ENCODE results near the gene WDR33.
"Not testable (repeated sequence)": the region's sequence is repeated elsewhere in the genome, so short reads cannot be mapped to it uniquely, and the experiment has no call there.

Gene WDR33

GRCh38 chr2:127759931-127760330 lies 51.0 kb downstream of the WDR33 start:
- DNase-seq, result no peak

DNA sequence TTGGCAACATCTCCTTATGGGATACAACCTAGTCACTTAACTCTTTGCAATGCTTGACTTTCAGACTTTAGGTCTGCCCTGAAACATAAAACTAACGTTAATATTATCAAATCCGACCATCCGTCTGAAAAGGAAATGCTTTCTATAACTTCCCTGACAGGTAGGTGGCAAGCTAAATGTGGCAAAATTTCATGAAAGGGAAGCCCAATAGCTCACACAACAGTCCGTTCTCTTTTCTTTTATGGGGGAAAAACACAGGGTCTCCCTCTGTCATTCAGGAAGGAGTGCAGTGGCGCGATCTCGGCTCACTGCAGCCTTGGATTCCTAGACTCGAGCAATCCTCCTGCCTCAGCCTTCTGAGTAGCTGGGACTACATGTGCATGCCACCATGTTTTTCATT lies 56.8 kb downstream of the WDR33 start:
- DNase-seq, result no peak

- DNase-seq, result no peak
Observed at GRCh38 chr2:127753374-127753773, 57.6 kb downstream of the WDR33 start.

- not testable (repeated sequence) for DNase-seq
Observed at GRCh38 chr2:127749537-127749936, 61.4 kb downstream of the WDR33 start.

GRCh38 chr2:127747621-127748020 lies 63.4 kb downstream of the WDR33 start:
- no peak for DNase-seq

DNA sequence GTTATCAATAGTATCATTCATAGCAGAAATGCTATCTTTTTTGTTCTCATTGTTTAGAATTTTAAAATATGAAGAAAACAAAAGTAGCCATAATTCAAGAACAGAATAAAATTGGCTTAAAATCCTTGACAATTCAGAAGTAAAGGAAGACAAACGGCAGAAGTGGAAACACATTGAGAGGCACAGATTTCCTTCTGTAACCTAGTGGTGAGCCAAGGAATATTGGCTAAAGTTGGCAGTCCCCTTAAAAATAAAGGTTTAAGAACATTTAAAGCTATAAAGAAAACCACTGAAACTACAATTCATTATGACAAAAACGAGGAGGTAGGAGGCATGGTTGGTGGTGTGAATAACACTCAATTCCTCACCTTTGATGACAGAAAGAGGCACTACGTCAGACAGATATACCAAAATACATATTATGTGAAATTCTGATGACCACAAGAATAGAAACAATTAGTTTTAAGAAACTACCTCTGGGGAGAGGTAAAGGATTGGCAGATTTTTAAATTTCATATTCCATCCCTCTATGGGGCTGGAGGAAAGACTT lies 67.4 kb downstream of the WDR33 start:
- no peak for DNase-seq

DNA sequence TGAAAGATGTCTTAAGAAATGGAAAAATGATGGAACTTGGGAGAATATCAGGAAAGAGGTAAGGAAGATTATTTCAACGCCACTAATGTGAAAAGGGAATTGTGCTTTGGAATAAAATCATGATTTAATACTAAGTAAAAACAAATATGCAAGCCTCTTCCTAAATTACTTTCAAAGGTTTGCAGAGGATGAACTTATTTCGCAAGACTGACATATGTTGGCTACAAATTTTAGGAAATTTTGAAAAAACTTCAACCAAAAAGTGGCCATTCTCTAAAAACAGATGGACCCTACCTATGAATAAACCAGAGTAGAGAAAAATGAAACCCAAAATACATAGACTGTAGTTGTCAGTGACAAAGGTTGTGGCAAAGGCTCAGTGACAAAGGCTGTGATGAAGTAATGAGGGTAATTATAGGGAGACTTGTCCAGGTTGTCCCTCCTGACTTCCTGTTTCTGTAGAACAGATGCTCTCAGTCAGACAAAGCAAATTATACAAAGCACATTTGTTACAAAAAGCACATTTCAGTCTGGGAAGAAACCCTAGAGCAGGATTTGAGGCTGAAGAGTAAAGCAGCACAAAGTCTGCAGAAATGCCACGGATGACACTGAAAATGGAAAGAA lies 70.2 kb downstream of the WDR33 start:
- no peak for DNase-seq

DNA sequence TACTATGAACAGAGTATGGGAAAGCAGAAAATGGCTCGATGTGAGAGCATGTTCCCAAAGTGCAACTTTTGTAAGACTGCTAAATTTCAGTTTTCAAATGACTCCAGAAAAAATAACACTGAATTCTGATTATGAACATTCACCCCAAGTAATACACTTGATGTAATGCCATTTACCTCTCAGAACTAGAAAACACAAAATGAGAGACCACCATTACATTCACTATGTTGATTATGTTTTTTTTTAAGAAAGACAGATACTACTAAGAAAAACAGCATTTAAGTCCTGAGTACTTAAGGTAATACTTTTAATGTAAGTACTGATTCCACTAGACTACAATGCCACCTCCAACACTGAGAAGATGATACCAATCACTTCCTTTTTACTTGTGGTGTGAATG lies 71.2 kb downstream of the WDR33 start:
- DNase-seq, result no peak

DNA sequence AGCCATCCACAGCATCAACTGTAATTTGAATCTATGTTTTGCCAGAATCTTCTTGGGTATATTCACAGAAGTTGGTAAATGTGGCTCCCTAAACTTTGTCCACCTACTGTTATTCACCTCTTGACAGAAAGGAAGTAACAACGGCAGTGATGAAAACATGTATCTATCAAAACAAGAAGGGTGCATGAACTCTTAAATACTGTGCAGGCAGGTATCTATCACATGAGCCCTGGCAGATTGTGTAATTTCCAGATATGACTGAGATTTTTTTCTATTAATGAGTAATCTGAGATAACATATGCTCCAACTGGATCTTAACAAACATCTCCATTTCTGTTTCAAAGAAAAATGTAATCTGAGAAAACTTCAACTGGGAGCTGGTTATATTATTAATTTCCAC lies 73.1 kb downstream of the WDR33 start:
- DNase-seq, result no peak

- DNase-seq, result no peak
Observed at GRCh38 chr2:127735537-127736399, 75.2 kb downstream of the WDR33 start.

DNA sequence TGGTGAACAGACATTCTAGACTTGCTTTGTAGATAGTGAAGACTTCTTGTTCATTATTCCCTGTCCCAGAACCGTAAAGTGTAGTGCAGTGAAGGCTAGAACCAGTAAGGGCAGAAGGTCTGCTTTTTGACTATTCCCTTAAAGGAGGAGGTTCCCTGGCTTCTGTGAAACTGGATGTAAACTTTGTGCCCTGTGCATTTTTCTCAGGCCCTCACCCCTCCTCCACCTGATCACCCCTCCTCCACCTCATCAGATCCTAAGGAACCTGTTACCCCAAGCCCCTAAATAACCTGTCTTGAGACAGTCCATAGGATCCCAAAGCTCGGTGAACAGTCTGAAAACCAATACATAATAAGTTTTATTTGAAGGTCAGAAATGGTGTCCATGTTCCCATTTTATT lies 75.9 kb downstream of the WDR33 start:
- DNase-seq, result no peak

GRCh38 chr2:127733816-127734537 lies 77.0 kb downstream of the WDR33 start:
- DNase-seq, result no peak

DNA sequence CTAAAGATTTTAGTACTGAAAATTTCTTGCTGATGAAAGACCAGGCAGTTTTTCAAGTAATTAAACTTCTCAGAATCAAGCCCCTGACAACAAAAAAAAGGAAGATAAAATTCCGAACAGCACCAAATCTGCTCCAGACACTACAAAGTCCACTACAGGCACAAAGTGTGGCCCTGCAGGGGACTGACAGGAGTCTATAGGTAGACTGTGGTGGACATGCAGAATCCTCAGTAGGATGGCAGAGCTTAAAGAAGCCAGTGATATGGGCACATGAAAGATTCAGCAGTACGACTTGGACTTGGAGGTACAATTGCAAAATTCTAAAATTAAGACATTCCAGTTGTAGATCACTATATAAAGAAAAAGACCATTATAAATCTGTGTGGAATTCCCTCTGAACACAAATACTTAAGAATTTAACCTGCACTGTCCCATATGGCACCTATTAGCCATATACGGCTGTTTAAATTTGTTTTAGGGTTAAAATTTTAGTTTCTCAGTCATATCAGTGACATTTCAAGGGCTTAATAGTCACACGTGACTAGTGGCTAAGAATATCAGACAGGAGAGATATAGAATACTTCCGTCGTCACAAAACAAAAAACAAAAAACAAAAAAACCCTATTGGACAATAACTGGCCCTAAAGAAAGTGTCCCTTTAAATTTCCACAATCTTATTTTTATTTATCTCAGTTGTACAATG lies 77.7 kb downstream of the WDR33 start:
- no peak for DNase-seq

- no peak for DNase-seq
Observed at GRCh38 chr2:127726158-127726880, 84.7 kb downstream of the WDR33 start.

GRCh38 chr2:127722807-127723206 lies 88.2 kb downstream of the WDR33 start:
- DNase-seq, result no peak

GRCh38 chr2:127721978-127722355 lies 89.0 kb downstream of the WDR33 start:
- no peak for DNase-seq

- no peak for DNase-seq
Observed at GRCh38 chr2:127721311-127721977, 89.5 kb downstream of the WDR33 start.

DNA sequence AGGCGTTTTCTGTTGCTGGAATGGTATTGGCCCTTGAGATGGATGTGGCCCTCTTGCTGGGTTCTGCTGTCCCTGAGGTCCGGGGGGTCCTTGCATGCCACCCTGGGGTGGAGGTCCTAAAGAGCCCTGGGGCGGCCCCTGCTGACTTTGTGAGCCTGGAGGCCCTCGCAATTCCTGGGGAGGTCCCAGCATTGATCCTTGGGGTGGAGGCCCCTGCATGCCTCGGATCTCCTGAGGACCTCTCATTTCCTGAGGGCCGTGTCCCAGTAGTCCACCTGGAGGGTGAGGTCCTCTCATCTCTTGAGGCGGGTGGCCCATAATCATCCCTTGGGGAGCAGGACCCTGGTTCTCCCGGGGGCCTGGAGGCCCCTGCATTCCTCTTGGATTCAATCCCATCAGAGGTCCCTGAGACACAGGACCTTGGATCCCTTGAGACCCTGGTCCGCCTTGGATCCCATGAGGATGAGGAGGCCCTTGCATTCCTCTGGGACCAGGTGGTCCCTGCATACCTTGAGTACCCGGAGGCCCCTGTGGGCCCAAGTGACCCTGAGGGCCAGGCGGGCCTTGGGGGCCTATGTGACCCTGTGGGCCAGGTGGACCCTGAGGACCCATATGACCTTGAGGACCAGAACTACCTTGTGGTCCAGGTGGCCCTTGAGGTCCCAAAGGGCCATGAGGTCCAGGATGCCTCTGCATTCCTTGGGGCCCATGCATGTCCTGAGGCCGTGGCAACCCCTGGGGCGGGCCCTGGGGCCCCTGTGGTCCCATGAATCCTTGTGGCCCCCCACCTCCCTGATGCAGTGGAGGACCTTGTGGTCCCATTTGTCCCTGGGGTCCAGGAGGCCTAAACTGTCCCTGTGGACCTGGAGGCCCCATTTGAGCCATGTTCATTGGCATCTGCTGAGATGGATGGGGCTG lies 91.4 kb downstream of the WDR33 start:
- no peak for DNase-seq

- DNase-seq, result no peak
Observed at GRCh38 chr2:127718271-127718670, 92.7 kb downstream of the WDR33 start.

GRCh38 chr2:127715778-127716449 lies 95.1 kb downstream of the WDR33 start:
- DNase-seq, result no peak
